ENCODE measurements around the gene MCF2L. TPM values are rescaled to one million over a fixed set of nuclear protein-coding genes. Genes with fewer than 3 reads are reported as not detected.

The MCF2L gene
- total RNA-seq, 1 experiment from 2014 or later = 22.1 TPM

DNA sequence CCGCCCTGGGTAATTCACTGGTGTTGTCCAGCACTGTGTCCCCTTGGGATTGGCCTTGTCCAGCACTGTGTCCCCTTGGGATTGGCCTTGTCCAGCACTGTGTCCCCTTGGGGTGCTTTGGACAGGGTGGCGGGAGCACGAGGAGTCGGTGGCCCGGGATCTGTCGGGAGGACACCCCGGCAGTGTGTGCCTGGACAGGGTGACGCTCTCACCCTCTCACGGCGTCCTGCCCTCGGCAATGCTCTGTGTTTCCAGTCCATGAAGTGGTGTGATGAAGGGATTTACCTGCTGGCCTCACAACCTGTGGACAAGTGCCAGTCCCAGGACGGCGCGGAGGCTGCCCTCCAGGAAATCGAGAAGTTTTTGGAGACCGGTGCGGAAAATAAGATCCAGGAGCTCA lies 106.7 kb downstream of the MCF2L start:
- CTCF ChIA-PET = no interaction called here

DNA sequence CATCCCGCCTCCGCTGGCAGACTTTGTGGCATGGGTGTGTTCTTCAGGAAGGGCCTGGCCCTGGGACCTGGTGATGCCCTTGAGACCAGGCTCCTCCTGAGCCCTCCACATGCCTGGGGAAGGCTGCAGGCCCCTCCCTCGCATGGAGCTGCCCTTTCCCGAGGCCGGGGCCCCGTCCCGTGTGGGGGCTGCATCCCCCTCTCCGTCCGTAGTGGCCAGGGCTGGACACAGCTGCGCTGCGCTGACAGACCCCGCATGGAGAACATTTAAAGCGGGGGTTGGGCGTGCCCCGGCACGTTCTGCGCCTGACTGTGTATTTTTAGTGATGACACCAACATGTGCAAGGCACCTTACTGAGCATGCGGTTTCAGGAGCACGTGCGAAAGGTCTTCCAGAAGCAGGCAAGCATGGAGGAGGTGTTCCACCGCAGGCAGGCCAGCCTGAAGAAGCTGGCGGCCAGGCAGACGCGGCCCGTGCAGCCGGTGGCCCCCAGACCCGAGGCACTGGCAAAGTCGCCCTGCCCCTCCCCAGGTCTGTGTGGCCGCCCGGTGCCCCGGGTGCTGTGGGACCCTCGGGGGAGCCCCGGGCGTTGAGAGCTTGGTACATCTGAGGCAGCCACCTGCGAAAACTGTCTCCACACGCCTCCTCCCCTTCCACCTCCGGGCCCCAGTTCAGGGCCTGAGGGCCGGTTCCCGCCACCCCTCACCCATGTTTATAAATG lies 107.8 kb downstream of the MCF2L start:
- no peak for DNase-seq
- Mint-ChIP-seq H3K27ac (ENCODE audit: unreplicated experiment) (no peak overlapping the region), H3K4me1 (ENCODE audit: low read depth, unreplicated experiment) (no peaks in the 10 kb centered on the region), H3K9me3 (ENCODE audit: unreplicated experiment) (no peaks in the 10 kb centered on the region), H3K36me3 (ENCODE audit: insufficient read depth, unreplicated experiment) (no peaks in the 10 kb centered on the region), H3K4me3 (ENCODE audit: unreplicated experiment) (no peak overlapping the region), H3K27me3 (ENCODE audit: insufficient read depth, unreplicated experiment) (no peaks in the 10 kb centered on the region)
- H3K36me3 ChIP-seq (ENCODE audit: control insufficient read depth, insufficient read depth, low read length) = no peaks in the 10 kb centered on the region; the same call in 1 of the 2 replicates
- TF ChIP-seq, protein P1, sequence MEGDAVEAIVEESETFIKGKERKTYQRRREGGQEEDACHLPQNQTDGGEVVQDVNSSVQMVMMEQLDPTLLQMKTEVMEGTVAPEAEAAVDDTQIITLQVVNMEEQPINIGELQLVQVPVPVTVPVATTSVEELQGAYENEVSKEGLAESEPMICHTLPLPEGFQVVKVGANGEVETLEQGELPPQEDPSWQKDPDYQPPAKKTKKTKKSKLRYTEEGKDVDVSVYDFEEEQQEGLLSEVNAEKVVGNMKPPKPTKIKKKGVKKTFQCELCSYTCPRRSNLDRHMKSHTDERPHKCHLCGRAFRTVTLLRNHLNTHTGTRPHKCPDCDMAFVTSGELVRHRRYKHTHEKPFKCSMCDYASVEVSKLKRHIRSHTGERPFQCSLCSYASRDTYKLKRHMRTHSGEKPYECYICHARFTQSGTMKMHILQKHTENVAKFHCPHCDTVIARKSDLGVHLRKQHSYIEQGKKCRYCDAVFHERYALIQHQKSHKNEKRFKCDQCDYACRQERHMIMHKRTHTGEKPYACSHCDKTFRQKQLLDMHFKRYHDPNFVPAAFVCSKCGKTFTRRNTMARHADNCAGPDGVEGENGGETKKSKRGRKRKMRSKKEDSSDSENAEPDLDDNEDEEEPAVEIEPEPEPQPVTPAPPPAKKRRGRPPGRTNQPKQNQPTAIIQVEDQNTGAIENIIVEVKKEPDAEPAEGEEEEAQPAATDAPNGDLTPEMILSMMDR (IDR thresholded peaks at IDR 0.05; ENCODE audit: insufficient read depth in 1 of 2, low read depth in 1 of 2, low read length in 1 of 2, severe bottlenecking in 1 of 2, unreplicated experiment in 1 of 2) = no peak
- POLR2A ChIA-PET = no interaction called here
- intact Hi-C loops (cut with micrococcal nuclease; ENCODE audit: unreplicated experiment) = no loop called here
- H3K4me3 ChIP-seq (ENCODE audit: low read depth, low read length) = no peak overlapping the region
- H3K27me3 ChIP-seq (replicated peaks; ENCODE audit: control insufficient read depth, insufficient read depth, low read length) = no peaks in the 10 kb centered on the region
- H3K4me1 ChIP-seq = no peaks in the 10 kb centered on the region
- H3K9me3 ChIP-seq = no peaks in the 10 kb centered on the region
- CTCF ChIA-PET = no interaction called here
- BruUV-seq (replicated peaks) = no TSS peak

More for the DNA sequence above, 106.7 kb downstream of the MCF2L start:
- Mint-ChIP-seq H3K9me3 (ENCODE audit: unreplicated experiment) (no peaks in the 10 kb centered on the region), H3K4me1 (ENCODE audit: low read depth, unreplicated experiment) (no peaks in the 10 kb centered on the region), H3K27me3 (ENCODE audit: insufficient read depth, unreplicated experiment) (no peaks in the 10 kb centered on the region), H3K4me3 (ENCODE audit: unreplicated experiment) (no peak overlapping the region), H3K36me3 (ENCODE audit: insufficient read depth, unreplicated experiment) (no peaks in the 10 kb centered on the region), H3K27ac (ENCODE audit: unreplicated experiment) (no peak overlapping the region)
- intact Hi-C loops (cut with micrococcal nuclease; ENCODE audit: unreplicated experiment) = no loop called here
- H3K4me1 ChIP-seq = no peaks in the 10 kb centered on the region
- no peak overlapping the region for H3K4me3 ChIP-seq (ENCODE audit: low read depth, low read length)
- no peaks in the 10 kb centered on the region; the same call in 1 of the 2 replicates for H3K36me3 ChIP-seq (ENCODE audit: control insufficient read depth, insufficient read depth, low read length)
- TF ChIP-seq, protein P1 (IDR thresholded peaks at IDR 0.05; ENCODE audit: insufficient read depth in 1 of 2, low read depth in 1 of 2, low read length in 1 of 2, severe bottlenecking in 1 of 2, unreplicated experiment in 1 of 2) = no peak
- DNase-seq = no peak
- BruUV-seq (replicated peaks) = no TSS peak
- no peaks in the 10 kb centered on the region for H3K9me3 ChIP-seq
- no peaks in the 10 kb centered on the region for H3K27me3 ChIP-seq (replicated peaks; ENCODE audit: control insufficient read depth, insufficient read depth, low read length)
- POLR2A ChIA-PET = interaction anchor here (0.6 kb wide), 1 partner anchor 44 kb away, joined by 3 read pairs; no protein-coding TSS in a partner anchor

DNA sequence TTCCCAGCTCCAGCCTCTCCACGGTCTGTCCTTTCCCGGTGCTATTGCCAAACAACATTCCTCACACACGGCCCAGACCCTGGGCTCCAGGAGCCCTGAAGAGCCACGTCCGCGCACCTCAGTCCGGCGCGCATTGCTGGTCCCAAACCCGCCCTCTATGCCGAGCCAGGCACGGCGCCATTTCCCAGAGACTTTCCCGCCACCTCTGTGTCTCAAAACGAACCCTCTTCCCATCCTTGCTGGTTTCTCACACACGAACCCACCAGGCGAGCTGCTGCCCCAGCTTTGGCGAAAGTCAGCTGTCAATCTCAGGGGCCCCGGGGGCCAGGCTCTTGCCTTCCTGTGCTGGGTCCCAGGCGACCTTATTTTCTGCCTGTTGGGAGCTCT lies 108.5 kb downstream of the MCF2L start:
- CTCF ChIA-PET = no interaction called here
- H3K27me3 Mint-ChIP-seq (ENCODE audit: insufficient read depth, unreplicated experiment) = no peaks in the 10 kb centered on the region
- H3K4me3 Mint-ChIP-seq (ENCODE audit: unreplicated experiment) = no peak overlapping the region
- H3K36me3 Mint-ChIP-seq (ENCODE audit: insufficient read depth, unreplicated experiment) = no peaks in the 10 kb centered on the region
- TF ChIP-seq, protein P1 (IDR thresholded peaks at IDR 0.05; ENCODE audit: insufficient read depth in 1 of 2, low read depth in 1 of 2, low read length in 1 of 2, severe bottlenecking in 1 of 2, unreplicated experiment in 1 of 2) = no peak
- intact Hi-C loops (cut with micrococcal nuclease; ENCODE audit: unreplicated experiment) = no loop called here
- no peak overlapping the region for H3K4me3 ChIP-seq (ENCODE audit: low read depth, low read length)
- no peaks in the 10 kb centered on the region for H3K4me1 ChIP-seq
- no peaks in the 10 kb centered on the region for H3K27me3 ChIP-seq (replicated peaks; ENCODE audit: control insufficient read depth, insufficient read depth, low read length)
- no peak for DNase-seq
- no peak overlapping the region for H3K27ac Mint-ChIP-seq (ENCODE audit: unreplicated experiment)
- H3K36me3 ChIP-seq (ENCODE audit: control insufficient read depth, insufficient read depth, low read length) = no peaks in the 10 kb centered on the region; the same call in 1 of the 2 replicates
- POLR2A ChIA-PET = no interaction called here
- H3K4me1 Mint-ChIP-seq (ENCODE audit: low read depth, unreplicated experiment) = no peaks in the 10 kb centered on the region
- BruUV-seq (replicated peaks) = no TSS peak
- no peaks in the 10 kb centered on the region for H3K9me3 ChIP-seq
- no peaks in the 10 kb centered on the region for H3K9me3 Mint-ChIP-seq (ENCODE audit: unreplicated experiment)

Data from Caco-2 (cell line).